K562 (cell line): ENCODE data around the gene MBP. TPM values are rescaled to one million over a fixed set of nuclear protein-coding genes. Genes with fewer than 3 reads are reported as not detected.

ENCODE experiments used
- DIDO1 ChIP-seq: fragments of 450-650 bp; IDR thresholded peaks from 2 replicates; pipeline ENCODE4 v1.6.1; 2016; ENCODE audit warnings: low read depth, missing biosample characterization, missing genetic modification characterization
- HMGN3 ChIP-seq: IDR thresholded peaks from 2 replicates; pipeline ENCODE4 v1.6.1; 2011; ENCODE audit warnings: borderline replicate concordance, low read depth, mild to moderate bottlenecking, mixed read lengths, low read length; ENCODE audit not compliant: insufficient read length; ENCODE audit errors: extremely low read depth
- NEUROD1 ChIP-seq: fragments of 150-350 bp; IDR thresholded peaks from 2 replicates; pipeline ENCODE4 v1.6.1; 2014; ENCODE audit warnings: borderline replicate concordance, low read length, low read depth; ENCODE audit not compliant: partially characterized antibody
- ZNF57 ChIP-seq: fragments of 450-650 bp; formaldehyde crosslinking; IDR thresholded peaks from 2 replicates; pipeline ENCODE4 v1.4.0; 2020; ENCODE audit warnings: mild to moderate bottlenecking, moderate library complexity
- polyA plus RNA-seq, 8 experiments: library from polyadenylated mRNA; depleted of rRNA in 4 of 8; stranded (reverse) in 5 of 8; unstranded in 3 of 8; fragments of >200 nt; fragmentation: Nextera tagmentation in 2 of 8; fragmentation: Illumina TruSeq in 1 of 8; extraction: Ambion mirVana in 2 of 8; extraction: Trizol in 1 of 8; gene quantifications; 2 replicates each; pipeline versions ENCODE4 v1.2.1 to v1.2.3, GENCODE V29; 2011 to 2014; ENCODE audit warnings: inconsistent platforms in 1 of 8, missing spikeins in 1 of 8
- total RNA-seq, 7 experiments: library from RNA; depleted of rRNA in 6 of 7; stranded (reverse); fragments of >200 nt in 6 of 7; fragmentation: Illumina TruSeq in 2 of 7; extraction: Trizol in 2 of 7; gene quantifications; 2 replicates each; pipeline versions ENCODE4 v1.2.1 to v1.2.3, GENCODE V29; 2011 to 2021; ENCODE audit warnings: low replicate concordance in 1 of 7
- TF ChIP-seq, protein P1 (sequence below): fragments of 450-650 bp; IDR thresholded peaks from 2 replicates; pipeline ENCODE4 v1.6.1; 2016; ENCODE audit warnings: low read depth
- TF ChIP-seq, protein P2 (sequence below), 2 experiments: IDR thresholded peaks; 2 replicates each; pipeline ENCODE4 v1.6.1; 2012; ENCODE audit warnings: improper control_type of control experiment in 2 of 2, low read depth in 2 of 2, low read length in 2 of 2, borderline replicate concordance in 1 of 2

Gene MBP
- total and polyA plus RNA-seq, 9 of the 15 experiments (the other 6 are each of a cell fraction or from before 2014, with no cell fraction given), result 0.09 TPM; not detected in 8

DNA sequence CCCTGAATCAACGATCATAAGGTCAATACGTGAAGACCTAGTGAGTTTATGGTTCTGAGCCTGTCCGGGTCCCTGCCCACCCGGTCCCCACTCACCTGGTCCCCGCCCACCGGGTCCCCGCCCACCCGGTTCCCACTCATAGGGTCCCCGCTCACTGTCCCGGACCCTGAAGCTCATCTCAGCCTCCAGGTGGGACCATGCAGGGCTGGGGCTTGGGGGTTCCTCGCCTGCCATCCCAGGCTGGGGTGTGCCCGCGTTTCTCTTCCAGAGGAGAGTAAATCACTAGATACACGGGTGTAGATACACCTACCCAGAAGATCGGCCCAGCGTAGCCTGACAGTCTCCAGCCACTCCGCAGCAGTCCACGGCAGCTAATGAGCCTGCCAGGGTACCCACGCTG is 131.5 kb downstream of the MBP start (continued):
- TF ChIP-seq, protein P1, sequence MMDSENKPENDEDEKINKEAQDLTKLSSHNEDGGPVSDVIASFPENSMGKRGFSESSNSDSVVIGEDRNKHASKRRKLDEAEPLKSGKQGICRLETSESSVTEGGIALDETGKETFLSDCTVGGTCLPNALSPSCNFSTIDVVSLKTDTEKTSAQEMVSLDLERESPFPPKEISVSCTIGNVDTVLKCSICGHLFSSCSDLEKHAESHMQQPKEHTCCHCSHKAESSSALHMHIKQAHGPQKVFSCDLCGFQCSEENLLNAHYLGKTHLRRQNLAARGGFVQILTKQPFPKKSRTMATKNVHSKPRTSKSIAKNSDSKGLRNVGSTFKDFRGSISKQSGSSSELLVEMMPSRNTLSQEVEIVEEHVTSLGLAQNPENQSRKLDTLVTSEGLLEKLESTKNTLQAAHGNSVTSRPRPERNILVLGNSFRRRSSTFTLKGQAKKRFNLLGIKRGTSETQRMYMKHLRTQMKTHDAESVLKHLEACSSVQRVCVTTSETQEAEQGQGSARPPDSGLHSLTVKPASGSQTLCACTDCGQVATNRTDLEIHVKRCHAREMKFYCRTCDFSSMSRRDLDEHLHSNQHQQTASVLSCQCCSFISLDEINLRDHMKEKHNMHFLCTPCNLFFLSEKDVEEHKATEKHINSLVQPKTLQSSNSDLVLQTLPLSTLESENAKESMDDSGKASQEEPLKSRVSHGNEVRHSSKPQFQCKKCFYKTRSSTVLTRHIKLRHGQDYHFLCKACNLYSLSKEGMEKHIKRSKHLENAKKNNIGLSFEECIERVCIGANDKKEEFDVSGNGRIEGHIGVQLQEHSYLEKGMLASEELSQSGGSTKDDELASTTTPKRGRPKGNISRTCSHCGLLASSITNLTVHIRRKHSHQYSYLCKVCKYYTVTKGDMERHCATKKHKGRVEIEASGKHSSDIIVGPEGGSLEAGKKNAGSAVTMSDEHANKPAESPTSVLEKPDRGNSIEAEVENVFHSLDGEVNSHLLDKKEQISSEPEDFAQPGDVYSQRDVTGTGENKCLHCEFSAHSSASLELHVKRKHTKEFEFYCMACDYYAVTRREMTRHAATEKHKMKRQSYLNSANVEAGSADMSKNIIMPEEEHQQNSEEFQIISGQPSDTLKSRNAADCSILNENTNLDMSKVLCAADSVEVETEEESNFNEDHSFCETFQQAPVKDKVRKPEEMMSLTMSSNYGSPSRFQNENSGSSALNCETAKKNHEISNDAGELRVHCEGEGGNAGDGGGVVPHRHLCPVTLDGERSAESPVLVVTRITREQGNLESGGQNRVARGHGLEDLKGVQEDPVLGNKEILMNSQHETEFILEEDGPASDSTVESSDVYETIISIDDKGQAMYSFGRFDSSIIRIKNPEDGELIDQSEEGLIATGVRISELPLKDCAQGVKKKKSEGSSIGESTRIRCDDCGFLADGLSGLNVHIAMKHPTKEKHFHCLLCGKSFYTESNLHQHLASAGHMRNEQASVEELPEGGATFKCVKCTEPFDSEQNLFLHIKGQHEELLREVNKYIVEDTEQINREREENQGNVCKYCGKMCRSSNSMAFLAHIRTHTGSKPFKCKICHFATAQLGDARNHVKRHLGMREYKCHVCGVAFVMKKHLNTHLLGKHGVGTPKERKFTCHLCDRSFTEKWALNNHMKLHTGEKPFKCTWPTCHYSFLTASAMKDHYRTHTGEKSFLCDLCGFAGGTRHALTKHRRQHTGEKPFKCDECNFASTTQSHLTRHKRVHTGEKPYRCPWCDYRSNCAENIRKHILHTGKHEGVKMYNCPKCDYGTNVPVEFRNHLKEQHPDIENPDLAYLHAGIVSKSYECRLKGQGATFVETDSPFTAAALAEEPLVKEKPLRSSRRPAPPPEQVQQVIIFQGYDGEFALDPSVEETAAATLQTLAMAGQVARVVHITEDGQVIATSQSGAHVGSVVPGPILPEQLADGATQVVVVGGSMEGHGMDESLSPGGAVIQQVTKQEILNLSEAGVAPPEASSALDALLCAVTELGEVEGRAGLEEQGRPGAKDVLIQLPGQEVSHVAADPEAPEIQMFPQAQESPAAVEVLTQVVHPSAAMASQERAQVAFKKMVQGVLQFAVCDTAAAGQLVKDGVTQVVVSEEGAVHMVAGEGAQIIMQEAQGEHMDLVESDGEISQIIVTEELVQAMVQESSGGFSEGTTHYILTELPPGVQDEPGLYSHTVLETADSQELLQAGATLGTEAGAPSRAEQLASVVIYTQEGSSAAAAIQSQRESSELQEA, result no peak
- no peak for TF ChIP-seq DIDO1 (tag)
- no peak for TF ChIP-seq ZNF57 (CRISPR knock-in tag)
- TF ChIP-seq, protein P2, sequence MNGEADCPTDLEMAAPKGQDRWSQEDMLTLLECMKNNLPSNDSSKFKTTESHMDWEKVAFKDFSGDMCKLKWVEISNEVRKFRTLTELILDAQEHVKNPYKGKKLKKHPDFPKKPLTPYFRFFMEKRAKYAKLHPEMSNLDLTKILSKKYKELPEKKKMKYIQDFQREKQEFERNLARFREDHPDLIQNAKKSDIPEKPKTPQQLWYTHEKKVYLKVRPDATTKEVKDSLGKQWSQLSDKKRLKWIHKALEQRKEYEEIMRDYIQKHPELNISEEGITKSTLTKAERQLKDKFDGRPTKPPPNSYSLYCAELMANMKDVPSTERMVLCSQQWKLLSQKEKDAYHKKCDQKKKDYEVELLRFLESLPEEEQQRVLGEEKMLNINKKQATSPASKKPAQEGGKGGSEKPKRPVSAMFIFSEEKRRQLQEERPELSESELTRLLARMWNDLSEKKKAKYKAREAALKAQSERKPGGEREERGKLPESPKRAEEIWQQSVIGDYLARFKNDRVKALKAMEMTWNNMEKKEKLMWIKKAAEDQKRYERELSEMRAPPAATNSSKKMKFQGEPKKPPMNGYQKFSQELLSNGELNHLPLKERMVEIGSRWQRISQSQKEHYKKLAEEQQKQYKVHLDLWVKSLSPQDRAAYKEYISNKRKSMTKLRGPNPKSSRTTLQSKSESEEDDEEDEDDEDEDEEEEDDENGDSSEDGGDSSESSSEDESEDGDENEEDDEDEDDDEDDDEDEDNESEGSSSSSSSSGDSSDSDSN (IDR thresholded peaks at IDR 0.05; ENCODE audit: borderline replicate concordance in 1 of 2, low read depth in 2 of 2, low read length in 2 of 2), result no peak
- TF ChIP-seq NEUROD1, result no peak
- TF ChIP-seq HMGN3, result no peak
